Panc1 (cell line): ENCODE measurements around the gene UBALD2. TPM values are rescaled to one million over a fixed set of nuclear protein-coding genes. Genes with fewer than 3 reads are reported as not detected.

ENCODE experiments used
- ATAC-seq: fragments of 200-7000 bp; cut with Tn5 transposase; 2 replicates; pipeline ENCODE4 v1.9.1; 2020; ENCODE audit warnings: mild to moderate bottlenecking, moderate library complexity
- BruUV-seq: library from RNA; stranded (reverse); fragments of 400-500 nt; replicated peaks from 2 replicates; lab custom pipeline; 2021; lab: Mats Ljungman, UMichigan
- CTCF ChIA-PET: fragments of 300-600 bp; sonication (Branson Sonifier 250); formaldehyde crosslinking; loops from one replicate; lab custom pipeline; 2022; ENCODE audit warnings: antibody characterized with exemption; lab: Charles Lee
- POLR2A ChIA-PET: fragments of 300-600 bp; sonication (Branson Sonifier 250); formaldehyde crosslinking; loops from one replicate; lab custom pipeline; 2022; ENCODE audit warnings: antibody characterized with exemption; lab: Charles Lee
- DNase-seq: peaks from one replicate; pipeline ENCODE4 v3.0.0-alpha.2; 2010; ENCODE audit warnings: low read depth, low spot score
- H3K27ac ChIP-seq: 2 replicates; pipeline ENCODE4 v1.5.1; 2011; ENCODE audit warnings: mild to moderate bottlenecking, low read length, inconsistent platforms
- H3K27me3 ChIP-seq: fragments of 200-500 bp; sonication (Bioruptor generic); 2 replicates; pipeline ENCODE4 v1.6.0; 2014; ENCODE audit warnings: low read length, inconsistent platforms; ENCODE audit not compliant: control insufficient read depth, insufficient read depth
- H3K36me3 ChIP-seq: fragments of 200-500 bp; sonication (Bioruptor generic); 2 replicates; pipeline ENCODE4 v1.5.1; 2014; ENCODE audit warnings: inconsistent platforms, mild to moderate bottlenecking, low read length, moderate library complexity; ENCODE audit not compliant: control insufficient read depth, insufficient read depth
- H3K4me1 ChIP-seq: 2 replicates; pipeline ENCODE4 v1.5.1; 2011; ENCODE audit warnings: inconsistent platforms, mild to moderate bottlenecking, low read length, moderate library complexity; ENCODE audit not compliant: control insufficient read depth, insufficient read depth
- H3K4me3 ChIP-seq, 2 experiments: 2 replicates each; pipeline ENCODE4 v1.5.1; 2011 to 2012; ENCODE audit warnings: low read depth in 2 of 2, low read length in 2 of 2, mild to moderate bottlenecking in 2 of 2, inconsistent platforms in 1 of 2, moderate library complexity in 1 of 2
- H3K9me3 ChIP-seq: fragments of 200-500 bp; sonication (Bioruptor generic); 2 replicates; pipeline ENCODE4 v1.5.1; 2014; ENCODE audit warnings: low read depth, mild to moderate bottlenecking, inconsistent platforms, low read length, moderate library complexity; ENCODE audit not compliant: control insufficient read depth, insufficient read depth
- POLR2AphosphoS5 ChIP-seq: IDR thresholded peaks from 2 replicates; pipeline ENCODE4 v1.6.1; 2012; ENCODE audit warnings: mild to moderate bottlenecking, low read depth, low read length, moderate library complexity
- SIN3A ChIP-seq: IDR thresholded peaks from 2 replicates; pipeline ENCODE4 v1.6.1; 2012; ENCODE audit warnings: low read depth, mild to moderate bottlenecking, low read length, moderate library complexity, borderline replicate concordance; ENCODE audit not compliant: insufficient read depth
- TCF7L2 ChIP-seq: IDR thresholded peaks from 2 replicates; pipeline ENCODE4 v1.6.1; 2011; ENCODE audit warnings: mild to moderate bottlenecking, low read depth, low read length, inconsistent platforms
- in situ Hi-C: cut with HindIII; loops from 2 replicates; pipeline ENCODE4 v1.10.0; 2016; ENCODE audit warnings: low sequenced_read_pairs, low pct_unique_long_range_greater_than_20kb
- intact Hi-C: fragments of 100-400 bp; cut with micrococcal nuclease; formaldehyde crosslinking; loops from one replicate; pipeline ENCODE4 v1.10.0; 2022; ENCODE audit not compliant: unreplicated experiment
- total RNA-seq: library from RNA; stranded (reverse); gene quantifications from one replicate; pipeline ENCODE4 v1.2.1, GENCODE V29; 2021; ENCODE audit not compliant: unreplicated experiment
- TF ChIP-seq, protein P1 (sequence below): fragments of 450-650 bp; IDR thresholded peaks from 2 replicates; pipeline ENCODE4 v1.5.1; 2017; ENCODE audit warnings: mild to moderate bottlenecking
- TF ChIP-seq, protein P2 (sequence below), 2 experiments: IDR thresholded peaks; 2 replicates each; pipeline ENCODE4 v1.6.1; 2011 to 2012; ENCODE audit warnings: low read depth in 2 of 2, control low read depth in 1 of 2, low read length in 1 of 2, mild to moderate bottlenecking in 1 of 2, moderate library complexity in 1 of 2; ENCODE audit not compliant: insufficient read depth in 1 of 2

Gene UBALD2
- total RNA-seq, 1 experiment from 2014 or later: 30.0 TPM

DNA sequence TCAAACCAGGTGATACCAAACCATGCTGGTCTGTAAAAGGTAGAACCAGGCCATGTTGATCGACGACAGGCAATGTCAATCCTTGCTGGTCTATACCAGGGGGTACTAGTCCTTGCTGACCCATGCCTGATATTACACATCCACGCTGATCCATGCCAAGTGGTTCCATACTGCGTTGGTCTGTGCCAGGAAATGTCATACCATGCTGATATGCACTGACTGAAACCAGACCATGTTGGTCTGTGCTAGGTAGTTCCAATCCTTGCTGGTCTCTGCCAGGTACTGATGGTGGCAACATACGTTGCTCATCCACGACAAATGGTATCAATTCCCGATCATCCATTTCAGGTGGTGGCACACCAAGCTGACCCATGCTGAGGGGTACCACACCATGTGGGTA lies 28.0 kb downstream of the UBALD2 start:
- in situ Hi-C loops: no loop called here
- no TSS peak for BruUV-seq
- TF ChIP-seq SIN3A (no peak), POLR2AphosphoS5 (no peak), TCF7L2 (no peak)
- TF ChIP-seq, protein P1, sequence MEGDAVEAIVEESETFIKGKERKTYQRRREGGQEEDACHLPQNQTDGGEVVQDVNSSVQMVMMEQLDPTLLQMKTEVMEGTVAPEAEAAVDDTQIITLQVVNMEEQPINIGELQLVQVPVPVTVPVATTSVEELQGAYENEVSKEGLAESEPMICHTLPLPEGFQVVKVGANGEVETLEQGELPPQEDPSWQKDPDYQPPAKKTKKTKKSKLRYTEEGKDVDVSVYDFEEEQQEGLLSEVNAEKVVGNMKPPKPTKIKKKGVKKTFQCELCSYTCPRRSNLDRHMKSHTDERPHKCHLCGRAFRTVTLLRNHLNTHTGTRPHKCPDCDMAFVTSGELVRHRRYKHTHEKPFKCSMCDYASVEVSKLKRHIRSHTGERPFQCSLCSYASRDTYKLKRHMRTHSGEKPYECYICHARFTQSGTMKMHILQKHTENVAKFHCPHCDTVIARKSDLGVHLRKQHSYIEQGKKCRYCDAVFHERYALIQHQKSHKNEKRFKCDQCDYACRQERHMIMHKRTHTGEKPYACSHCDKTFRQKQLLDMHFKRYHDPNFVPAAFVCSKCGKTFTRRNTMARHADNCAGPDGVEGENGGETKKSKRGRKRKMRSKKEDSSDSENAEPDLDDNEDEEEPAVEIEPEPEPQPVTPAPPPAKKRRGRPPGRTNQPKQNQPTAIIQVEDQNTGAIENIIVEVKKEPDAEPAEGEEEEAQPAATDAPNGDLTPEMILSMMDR: no peak
- TF ChIP-seq, protein P2, sequence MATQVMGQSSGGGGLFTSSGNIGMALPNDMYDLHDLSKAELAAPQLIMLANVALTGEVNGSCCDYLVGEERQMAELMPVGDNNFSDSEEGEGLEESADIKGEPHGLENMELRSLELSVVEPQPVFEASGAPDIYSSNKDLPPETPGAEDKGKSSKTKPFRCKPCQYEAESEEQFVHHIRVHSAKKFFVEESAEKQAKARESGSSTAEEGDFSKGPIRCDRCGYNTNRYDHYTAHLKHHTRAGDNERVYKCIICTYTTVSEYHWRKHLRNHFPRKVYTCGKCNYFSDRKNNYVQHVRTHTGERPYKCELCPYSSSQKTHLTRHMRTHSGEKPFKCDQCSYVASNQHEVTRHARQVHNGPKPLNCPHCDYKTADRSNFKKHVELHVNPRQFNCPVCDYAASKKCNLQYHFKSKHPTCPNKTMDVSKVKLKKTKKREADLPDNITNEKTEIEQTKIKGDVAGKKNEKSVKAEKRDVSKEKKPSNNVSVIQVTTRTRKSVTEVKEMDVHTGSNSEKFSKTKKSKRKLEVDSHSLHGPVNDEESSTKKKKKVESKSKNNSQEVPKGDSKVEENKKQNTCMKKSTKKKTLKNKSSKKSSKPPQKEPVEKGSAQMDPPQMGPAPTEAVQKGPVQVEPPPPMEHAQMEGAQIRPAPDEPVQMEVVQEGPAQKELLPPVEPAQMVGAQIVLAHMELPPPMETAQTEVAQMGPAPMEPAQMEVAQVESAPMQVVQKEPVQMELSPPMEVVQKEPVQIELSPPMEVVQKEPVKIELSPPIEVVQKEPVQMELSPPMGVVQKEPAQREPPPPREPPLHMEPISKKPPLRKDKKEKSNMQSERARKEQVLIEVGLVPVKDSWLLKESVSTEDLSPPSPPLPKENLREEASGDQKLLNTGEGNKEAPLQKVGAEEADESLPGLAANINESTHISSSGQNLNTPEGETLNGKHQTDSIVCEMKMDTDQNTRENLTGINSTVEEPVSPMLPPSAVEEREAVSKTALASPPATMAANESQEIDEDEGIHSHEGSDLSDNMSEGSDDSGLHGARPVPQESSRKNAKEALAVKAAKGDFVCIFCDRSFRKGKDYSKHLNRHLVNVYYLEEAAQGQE (IDR thresholded peaks at IDR 0.05; ENCODE audit: insufficient read depth in 1 of 2, low read depth in 2 of 2, low read length in 1 of 2): no peak
- ChIA-PET POLR2A (no interaction called here), CTCF (no interaction called here)
- H3K27me3 ChIP-seq: no peaks in the 10 kb centered on the region
- no peak overlapping the region for H3K4me3 ChIP-seq
- no peaks in the 10 kb centered on the region for H3K36me3 ChIP-seq
- H3K9me3 ChIP-seq: no peaks in the 10 kb centered on the region
- no peak overlapping the region for H3K27ac ChIP-seq
- DNase-seq: no peak
- ATAC-seq: no peak
- H3K4me1 ChIP-seq: no peaks in the 10 kb centered on the region
- intact Hi-C loops: no loop called here

DNA sequence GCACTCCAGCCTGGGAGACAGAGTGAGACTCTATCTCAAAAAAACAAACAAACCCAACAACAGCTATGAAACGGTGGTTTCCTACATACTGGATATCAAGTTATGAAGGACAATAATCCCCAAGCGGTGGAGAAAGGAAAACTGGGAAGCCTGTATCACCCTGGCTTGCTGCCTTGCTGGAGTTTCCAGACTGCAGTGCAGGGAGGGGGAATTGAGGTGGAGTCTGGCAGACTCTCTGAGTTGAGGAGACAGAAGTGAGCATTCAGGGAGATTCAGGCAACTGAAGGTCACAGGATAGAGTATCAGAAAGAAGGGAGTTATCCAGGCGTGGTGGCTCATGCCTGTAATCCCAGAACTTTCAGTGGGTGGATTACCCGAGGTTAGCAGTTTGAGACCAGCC lies 31.0 kb downstream of the UBALD2 start:
- in situ Hi-C loops (no loop called here), intact Hi-C loops (no loop called here)
- DNase-seq: no peak
- H3K27ac ChIP-seq: no peak overlapping the region
- ATAC-seq: no peak
- no TSS peak for BruUV-seq
- no peaks in the 10 kb centered on the region for H3K27me3 ChIP-seq
- ChIA-PET POLR2A (no interaction called here), CTCF (no interaction called here)
- no peak overlapping the region for H3K4me3 ChIP-seq
- TF ChIP-seq, protein P1: no peak
- no peak for TF ChIP-seq SIN3A
- H3K4me1 ChIP-seq: no peaks in the 10 kb centered on the region
- no peaks in the 10 kb centered on the region for H3K9me3 ChIP-seq
- H3K36me3 ChIP-seq: no peaks in the 10 kb centered on the region
